HG02840 (cell line): ENCODE measurements around the gene CNDP2.
"Not testable (repeated sequence)": the region's sequence is repeated elsewhere in the genome, so short reads cannot be mapped to it uniquely, and the experiment has no call there.

Experiments used
- ATAC-seq: cut with Tn5 transposase; IDR thresholded peaks from one replicate; pipeline ENCODE4 v1.9.1; 2021; ENCODE audit warnings: mild to moderate bottlenecking, moderate library complexity, moderate number of reproducible peaks; ENCODE audit not compliant: unreplicated experiment, low FRiP score

The CNDP2 gene

DNA sequence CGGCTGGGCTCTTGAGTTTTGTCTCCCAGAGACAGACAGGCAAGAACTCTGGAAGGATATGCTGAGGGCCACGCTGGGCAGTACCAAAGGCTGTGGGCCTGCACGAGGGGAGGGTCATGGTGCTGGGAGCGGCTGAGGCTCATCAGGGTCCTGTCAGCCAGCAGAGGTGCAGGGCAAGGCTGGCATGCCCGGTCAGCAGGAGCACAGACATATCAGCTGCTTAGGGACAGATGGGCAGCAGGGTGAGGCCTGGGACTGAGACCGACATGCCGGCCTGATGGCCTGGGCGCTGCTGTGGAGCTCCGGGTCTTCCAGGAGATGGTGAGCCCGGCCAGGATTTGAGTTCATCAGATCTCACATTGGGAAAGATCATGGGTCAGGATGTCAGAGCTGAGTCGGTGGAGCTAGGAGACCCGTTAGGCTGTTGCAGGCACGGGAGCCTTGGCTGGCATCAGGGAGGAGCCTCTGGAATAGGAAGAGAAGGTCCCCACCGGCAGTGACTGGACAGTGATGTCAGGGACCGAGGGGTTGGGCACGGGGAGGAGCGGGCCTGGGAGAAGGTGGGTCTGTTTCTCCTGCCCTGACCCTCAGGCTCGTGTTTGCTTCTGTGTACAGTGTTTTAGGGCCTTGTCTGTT is 18.8 kb downstream of the CNDP2 start:
- ATAC-seq, result no peak

- ATAC-seq, result no peak
Measured at GRCh38 chr18:74515620-74516231, 19.6 kb downstream of the CNDP2 start.

DNA sequence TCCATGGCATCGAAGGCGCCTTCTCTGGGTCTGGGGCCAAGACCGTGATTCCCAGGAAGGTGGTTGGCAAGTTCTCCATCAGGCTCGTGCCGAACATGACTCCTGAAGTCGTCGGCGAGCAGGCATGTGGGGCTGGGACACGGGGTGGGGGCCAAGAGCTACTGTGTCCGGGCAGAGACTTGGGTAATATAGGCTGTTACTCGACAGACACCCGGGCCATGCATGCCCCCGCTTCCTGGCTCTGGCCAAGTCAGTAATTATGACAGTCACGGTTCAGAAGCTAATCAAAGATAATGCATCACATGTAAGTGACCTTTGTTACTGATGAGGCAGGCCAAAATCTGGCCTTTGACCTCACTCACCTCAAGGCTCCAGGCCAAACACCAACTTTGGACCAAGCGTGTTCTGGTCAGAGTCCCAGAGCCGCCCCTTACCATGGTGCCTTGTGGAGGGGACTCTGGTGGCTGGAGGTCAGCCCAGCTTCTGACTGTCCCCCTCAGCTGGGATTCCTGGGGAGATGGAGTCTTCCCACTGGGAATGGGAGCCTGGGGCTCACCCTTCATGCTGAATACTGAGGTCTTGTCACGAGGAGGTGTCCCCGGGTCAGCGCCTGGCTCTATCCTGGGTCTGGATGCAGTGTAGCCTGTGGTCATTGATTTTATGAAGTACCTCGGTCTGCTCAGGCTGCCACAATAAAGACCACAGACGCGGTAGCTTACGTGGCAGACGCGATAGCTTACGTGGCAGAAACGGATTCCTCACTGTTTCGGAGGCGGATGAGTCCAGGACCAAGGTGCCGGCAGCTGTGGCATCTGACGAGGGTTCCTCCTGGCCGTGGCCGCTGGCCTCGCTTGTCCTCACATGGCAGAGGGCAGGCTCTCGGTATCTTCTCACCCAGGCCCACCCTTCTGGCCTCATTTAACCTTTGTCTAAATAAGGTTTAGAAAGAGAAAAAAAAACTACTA is 20.4 kb downstream of the CNDP2 start:
- no peak for ATAC-seq

GRCh38 chr18:74517236-74517630 is 21.1 kb downstream of the CNDP2 start:
- no peak for ATAC-seq

DNA sequence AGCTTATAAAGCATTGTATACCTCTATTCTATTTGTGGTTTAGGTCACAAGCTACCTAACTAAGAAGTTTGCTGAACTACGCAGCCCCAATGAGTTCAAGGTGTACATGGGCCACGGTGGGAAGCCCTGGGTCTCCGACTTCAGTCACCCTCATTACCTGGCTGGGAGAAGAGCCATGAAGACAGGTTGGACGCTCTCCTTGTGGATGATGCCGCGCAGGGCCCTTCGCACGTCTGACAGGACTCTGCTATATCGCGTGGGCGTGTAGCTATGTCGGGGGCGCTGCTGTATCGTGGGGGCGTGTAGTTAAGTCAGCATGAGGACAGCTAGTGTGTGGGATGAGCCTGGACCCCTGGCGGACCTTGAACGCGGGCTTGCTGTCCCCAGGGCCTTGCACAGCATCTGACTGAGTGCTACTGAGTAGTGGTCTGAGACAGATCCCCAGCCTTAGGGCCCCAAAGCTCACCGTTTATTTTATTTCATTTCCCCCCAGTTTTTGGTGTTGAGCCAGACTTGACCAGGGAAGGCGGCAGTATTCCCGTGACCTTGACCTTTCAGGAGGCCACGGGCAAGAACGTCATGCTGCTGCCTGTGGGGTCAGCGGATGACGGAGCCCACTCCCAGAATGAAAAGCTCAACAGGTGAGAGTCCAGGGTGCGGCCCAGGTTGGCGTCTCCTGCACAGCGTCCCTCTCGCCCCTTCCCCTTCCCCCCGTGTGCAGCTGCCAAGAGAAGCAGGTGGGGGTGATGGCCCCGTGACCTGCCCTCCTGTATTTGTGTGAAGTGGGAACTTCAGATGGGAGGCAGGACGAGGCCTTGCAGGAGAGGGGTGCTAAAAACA is 22.5 kb downstream of the CNDP2 start:
- ATAC-seq, result no peak

DNA sequence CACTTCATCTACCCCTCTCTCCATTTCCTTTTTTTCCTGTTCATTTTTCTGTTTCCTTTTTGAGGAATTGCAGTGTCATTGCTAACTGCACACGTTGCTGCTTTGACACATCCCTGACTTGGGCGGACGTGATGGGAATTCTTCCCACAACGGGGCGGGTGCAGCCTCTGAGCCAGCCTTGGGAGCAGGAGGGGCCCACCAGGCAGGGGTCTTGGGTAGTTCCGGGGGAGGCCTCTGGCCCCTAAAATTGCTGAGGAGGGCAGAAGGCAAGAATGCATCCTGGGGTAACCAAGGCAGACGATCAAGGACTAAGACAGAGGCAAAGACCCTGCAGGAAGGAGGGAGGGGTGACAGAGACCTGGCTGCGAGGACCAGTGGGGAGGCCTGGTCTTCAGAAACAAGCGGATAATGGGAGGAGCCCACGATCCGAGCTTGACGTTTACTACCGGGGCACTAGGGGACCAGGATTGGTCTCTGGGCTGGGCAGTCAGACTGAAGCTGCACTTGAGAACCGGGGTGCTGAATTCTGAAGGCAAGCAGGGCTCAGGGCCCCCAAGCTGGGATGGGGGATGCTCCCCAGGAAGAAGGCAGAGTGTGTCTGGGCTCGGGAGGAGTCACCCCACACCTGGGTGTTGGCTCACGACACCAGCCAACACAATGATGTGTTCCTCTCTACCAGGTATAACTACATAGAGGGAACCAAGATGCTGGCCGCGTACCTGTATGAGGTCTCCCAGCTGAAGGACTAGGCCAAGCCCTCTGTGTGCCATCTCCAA is 23.3 kb downstream of the CNDP2 start:
- ATAC-seq, result no peak

GRCh38 chr18:74520096-74520833 is 24.1 kb downstream of the CNDP2 start:
- no peak for ATAC-seq

DNA sequence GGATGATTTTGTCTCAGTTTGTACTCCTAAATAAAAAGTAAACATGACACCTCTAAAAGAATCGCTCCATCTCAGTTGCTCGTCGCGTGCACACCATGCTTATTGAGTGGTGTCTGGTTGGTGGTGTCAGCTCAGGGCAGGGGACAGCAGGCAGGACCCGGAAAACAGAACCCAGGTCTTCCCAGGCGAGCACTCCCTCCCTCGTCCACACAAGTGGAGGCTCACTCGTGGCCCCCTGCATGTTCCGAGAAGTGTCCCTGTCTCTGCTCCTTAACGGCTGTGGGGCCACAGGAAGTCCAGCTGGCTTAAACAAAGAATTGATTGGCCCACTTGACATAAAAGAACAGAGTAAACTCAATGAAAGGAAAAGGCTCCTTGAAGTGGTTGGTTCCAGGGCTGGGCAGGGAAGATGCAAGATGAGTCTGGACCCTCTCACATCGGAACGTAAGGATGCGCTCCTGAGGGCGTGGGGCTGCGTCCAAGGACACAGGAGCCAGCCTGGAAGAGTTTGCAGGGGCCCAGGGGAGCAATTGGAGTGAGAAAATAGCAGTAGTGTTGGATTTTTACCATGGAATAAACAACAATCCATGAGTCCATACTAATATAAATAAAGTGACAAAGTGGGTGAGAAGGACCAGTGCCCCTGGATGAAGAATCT is 25.0 kb downstream of the CNDP2 start:
- ATAC-seq, result no peak

- ATAC-seq, result no peak
Measured at GRCh38 chr18:74522635-74523548, 26.7 kb downstream of the CNDP2 start.

DNA sequence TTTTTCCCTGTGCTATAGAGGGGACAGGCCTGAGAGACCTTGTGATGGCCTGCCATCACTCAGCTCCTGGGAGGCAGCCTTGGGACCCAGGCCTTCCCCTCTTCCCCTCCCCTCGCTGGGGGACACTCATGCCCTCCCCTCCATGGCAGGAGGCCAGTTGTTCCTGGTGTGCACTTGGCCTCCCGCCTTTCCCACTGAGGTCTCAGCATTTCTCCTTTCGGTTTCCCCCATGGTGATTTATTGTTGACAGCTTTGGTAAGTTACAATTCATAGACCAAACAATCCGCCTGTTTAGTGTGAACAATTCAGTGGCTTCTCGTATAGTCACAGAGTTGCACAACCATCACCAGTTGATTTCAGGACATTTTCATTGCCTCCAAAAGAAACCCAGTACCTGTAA is 27.9 kb downstream of the CNDP2 start:
- no peak for ATAC-seq

GRCh38 chr18:74524915-74525314 is 28.8 kb downstream of the CNDP2 start:
- not testable (repeated sequence) for ATAC-seq

GRCh38 chr18:74525741-74526140 is 29.6 kb downstream of the CNDP2 start:
- no peak for ATAC-seq

- no peak for ATAC-seq
Measured at GRCh38 chr18:74526488-74526887, 30.3 kb downstream of the CNDP2 start.

GRCh38 chr18:74528478-74528877 is 32.3 kb downstream of the CNDP2 start:
- no peak for ATAC-seq

DNA sequence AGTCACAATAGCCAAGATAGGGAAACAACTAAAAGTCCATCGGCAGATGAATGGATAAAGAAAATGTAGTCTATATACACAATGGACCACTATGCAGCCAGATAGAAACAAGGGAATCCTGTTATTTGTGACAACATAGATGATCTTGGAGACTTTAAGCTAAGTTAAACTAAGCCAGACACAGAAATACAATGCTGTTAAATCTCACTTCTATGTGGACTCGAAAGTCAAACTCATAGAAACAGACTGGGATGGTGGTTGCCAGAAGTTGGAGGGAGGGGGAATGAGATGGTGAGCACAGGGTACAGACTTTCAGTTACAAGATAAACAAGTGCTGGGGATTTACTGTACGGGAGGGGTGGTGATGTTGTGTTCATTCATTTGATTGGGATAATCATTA is 32.8 kb downstream of the CNDP2 start:
- no peak for ATAC-seq

DNA sequence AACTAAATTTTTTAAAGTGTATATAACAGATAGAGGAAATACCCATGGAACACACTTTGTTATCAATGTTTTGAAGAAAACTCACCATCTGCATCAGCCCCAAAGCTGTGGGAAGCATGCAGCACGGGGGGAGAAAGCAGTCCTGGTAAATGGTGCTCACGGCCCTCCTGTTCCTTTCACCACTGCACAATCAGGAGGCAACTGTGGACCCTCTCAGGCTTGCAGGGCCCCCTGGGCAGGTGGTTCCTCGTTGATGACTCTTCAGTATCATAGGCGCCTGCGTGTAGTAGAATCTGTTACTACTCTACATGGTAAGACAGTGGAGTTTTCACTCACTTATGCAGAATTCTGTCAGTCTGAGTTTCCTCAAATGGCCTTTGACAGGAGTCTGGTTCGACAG is 33.2 kb downstream of the CNDP2 start:
- ATAC-seq, result no peak

DNA sequence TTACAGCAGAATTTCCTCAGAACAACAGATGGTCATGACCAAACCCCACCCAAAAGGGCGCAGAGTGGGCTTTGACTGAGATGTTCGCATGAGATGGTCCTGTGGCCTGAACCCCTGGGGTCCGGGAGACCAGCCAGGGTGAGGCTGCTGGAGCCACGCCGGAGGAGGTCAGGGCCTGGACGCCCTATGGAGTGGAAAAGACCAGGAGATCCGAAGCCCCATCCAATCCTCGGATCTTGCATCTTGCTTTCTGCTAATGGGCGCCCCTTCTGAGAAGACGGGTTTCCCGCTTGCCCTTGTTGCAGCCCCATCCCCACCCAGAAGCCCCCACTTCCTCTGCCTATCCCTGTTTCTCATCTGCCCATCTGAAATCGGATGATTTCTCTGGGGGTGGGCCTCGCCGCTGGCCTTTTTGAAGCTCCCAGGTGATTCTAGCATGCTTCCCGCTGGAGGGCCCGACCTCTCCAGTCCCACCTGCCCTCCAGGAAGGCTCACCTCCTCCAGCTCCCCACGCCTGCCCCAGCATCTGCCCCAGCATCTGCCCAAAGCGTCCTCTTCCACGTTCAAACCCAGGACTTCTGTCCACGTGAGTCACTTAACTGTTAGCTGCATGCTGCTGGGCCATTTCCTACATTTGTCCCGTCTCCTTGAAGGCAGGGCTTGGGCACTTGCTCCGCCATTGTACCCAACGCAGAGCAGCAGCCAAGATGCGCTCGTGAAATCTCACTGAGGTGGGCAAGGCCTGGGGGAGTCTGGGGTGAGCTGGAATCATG is 33.8 kb downstream of the CNDP2 start:
- ATAC-seq, result no peak
